Osteoblast (primary cell): ENCODE data around the gene DPEP2NB. TPM values are rescaled to one million over a fixed set of nuclear protein-coding genes. Genes with fewer than 3 reads are reported as not detected.

Experiments used
- DNase-seq: peaks from one replicate; pipeline ENCODE4 v3.0.0; 2011; ENCODE audit warnings: low spot score, mixed read lengths; ENCODE audit not compliant: insufficient read length; ENCODE audit errors: missing footprints
- H2AFZ ChIP-seq: 2 replicates; pipeline ENCODE4 v1.6.0; 2011; ENCODE audit warnings: mild to moderate bottlenecking, low read length
- H3K27ac ChIP-seq: 2 replicates; pipeline ENCODE4 v1.5.1; 2011; ENCODE audit warnings: mild to moderate bottlenecking, low read depth, low read length, moderate library complexity
- H3K27me3 ChIP-seq: 2 replicates; pipeline ENCODE4 v1.6.0; 2012; ENCODE audit warnings: mild to moderate bottlenecking, control low read depth, inconsistent platforms, low read length, moderate library complexity; ENCODE audit not compliant: insufficient read depth
- H3K36me3 ChIP-seq: 2 replicates; pipeline ENCODE4 v1.5.1; 2011; ENCODE audit warnings: mild to moderate bottlenecking, low read length, control low read depth, moderate library complexity; ENCODE audit not compliant: insufficient read depth
- H3K4me1 ChIP-seq: 2 replicates; pipeline ENCODE4 v1.5.1; 2011; ENCODE audit warnings: mild to moderate bottlenecking, low read length, control low read depth, moderate library complexity; ENCODE audit not compliant: insufficient read depth
- H3K4me2 ChIP-seq: 2 replicates; pipeline ENCODE4 v1.6.0; 2011; ENCODE audit warnings: mild to moderate bottlenecking, low read length; ENCODE audit not compliant: insufficient read depth
- H3K4me3 ChIP-seq: fragments of 200-600 bp; sonication (generic); 3 replicates; pipeline ENCODE4 v1.5.1; 2012; ENCODE audit warnings: mild to moderate bottlenecking, low read length, inconsistent platforms; ENCODE audit not compliant: insufficient read depth
- H3K79me2 ChIP-seq: 2 replicates; pipeline ENCODE4 v1.6.0; 2012; ENCODE audit warnings: mild to moderate bottlenecking, low read length, control low read depth, inconsistent platforms; ENCODE audit not compliant: insufficient read depth
- H3K9me3 ChIP-seq: 2 replicates; pipeline ENCODE4 v1.5.1; 2011; ENCODE audit warnings: low read depth, low read length, control low read depth
- H4K20me1 ChIP-seq: 2 replicates; pipeline ENCODE4 v1.6.0; 2012; ENCODE audit warnings: mild to moderate bottlenecking, low read length, control low read depth; ENCODE audit not compliant: insufficient read depth
- CTCF ChIP-seq: IDR thresholded peaks from 2 replicates; pipeline ENCODE4 v1.5.1; 2011; ENCODE audit warnings: mild to moderate bottlenecking, low read depth, low read length, moderate library complexity; ENCODE audit errors: extremely low read depth
- total RNA-seq: library from RNA; depleted of rRNA; stranded (reverse); fragments of >200 nt; gene quantifications from 2 replicates; pipeline ENCODE4 v1.2.3, GENCODE V29; 2012

Gene DPEP2NB, protein sequence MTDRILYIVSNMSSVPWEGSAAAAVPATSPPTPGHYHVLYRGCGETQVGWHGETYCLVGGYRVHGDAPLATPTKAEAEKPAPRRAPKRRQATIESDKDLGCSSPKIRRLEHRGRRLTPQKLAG
- total RNA-seq, result not detected in 2 replicates

DNA sequence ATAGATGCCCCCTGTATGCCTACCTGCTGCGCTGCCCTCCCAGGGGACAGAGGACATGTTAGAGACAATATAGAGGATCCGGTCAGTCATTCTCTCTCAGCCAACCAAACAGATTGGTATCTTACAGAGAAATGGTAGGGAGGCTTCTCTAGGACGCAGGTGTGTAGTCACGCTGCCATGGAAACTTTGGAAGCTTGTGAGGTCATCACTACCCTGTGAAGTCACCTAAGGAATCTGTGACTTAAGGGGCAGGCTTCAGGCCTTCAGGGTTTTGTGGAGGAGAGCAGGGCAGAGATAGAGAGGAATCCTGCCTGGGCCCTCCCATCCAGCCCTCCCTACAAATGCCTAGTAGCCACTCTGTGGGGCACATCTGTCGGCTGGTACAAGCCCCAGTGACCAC is at the start of gene DPEP2NB:
Gene DPEP2NB, minus strand, starts transcription at position 231 of the 400 bp plus-strand sequence. Its CDS starts 141 bp downstream, at position 90.
- DNase-seq, result no peak
- TF ChIP-seq CTCF, result no peak

GRCh38 chr16:68064791-68065365 is 49.2 kb upstream of the DPEP2NB start:
- Histone ChIP-seq H3K27me3 (no peaks in the 10 kb centered on the region), H3K4me2 (peak overlapping the region; percentile 55), H3K79me2 (no peaks in the 10 kb centered on the region), H3K9me3 (no peaks in the 10 kb centered on the region), H3K36me3 (peaks cover 21% of the 10 kb centered on the region), H3K27ac (peak overlapping the region; percentile 78), H3K4me3 (no peak overlapping the region), H3K4me1 (peaks cover 31% of the 10 kb centered on the region), H2AFZ (no peak overlapping the region), H4K20me1 (peaks cover 3% of the 10 kb centered on the region)
- DNase-seq, result peak; percentile 84
- TF ChIP-seq CTCF, result peak; percentile 89

More for the DNA sequence above, at the start of gene DPEP2NB:
- Histone ChIP-seq H3K27ac (no peak within 1 kb of the TSS), H3K4me1 (no peaks in the 10 kb centered on the region), H3K27me3 (peaks cover 5% of the 10 kb centered on the region), H2AFZ (no peak within 1 kb of the TSS), H3K4me3 (no peak within 1 kb of the TSS), H3K9me3 (no peaks in the 10 kb centered on the region), H3K4me2 (no peak within 1 kb of the TSS), H3K79me2 (no peaks in the 10 kb centered on the region), H3K36me3 (no peaks in the 10 kb centered on the region), H4K20me1 (no peaks in the 10 kb centered on the region)

GRCh38 chr16:68062910-68063393 is 47.2 kb upstream of the DPEP2NB start:
- no peak overlapping the region for H2AFZ ChIP-seq
- no peak overlapping the region for H3K4me3 ChIP-seq
- no peak for TF ChIP-seq CTCF
- no peak for DNase-seq
- H3K27me3 ChIP-seq, result no peaks in the 10 kb centered on the region
- H3K27ac ChIP-seq, result peak overlapping the region; percentile 39
- peaks cover 31% of the 10 kb centered on the region for H3K4me1 ChIP-seq
- no peak overlapping the region for H3K4me2 ChIP-seq
- peaks cover 3% of the 10 kb centered on the region for H4K20me1 ChIP-seq
- H3K79me2 ChIP-seq, result no peaks in the 10 kb centered on the region
- peaks cover 18% of the 10 kb centered on the region for H3K36me3 ChIP-seq
- H3K9me3 ChIP-seq, result no peaks in the 10 kb centered on the region

DNA sequence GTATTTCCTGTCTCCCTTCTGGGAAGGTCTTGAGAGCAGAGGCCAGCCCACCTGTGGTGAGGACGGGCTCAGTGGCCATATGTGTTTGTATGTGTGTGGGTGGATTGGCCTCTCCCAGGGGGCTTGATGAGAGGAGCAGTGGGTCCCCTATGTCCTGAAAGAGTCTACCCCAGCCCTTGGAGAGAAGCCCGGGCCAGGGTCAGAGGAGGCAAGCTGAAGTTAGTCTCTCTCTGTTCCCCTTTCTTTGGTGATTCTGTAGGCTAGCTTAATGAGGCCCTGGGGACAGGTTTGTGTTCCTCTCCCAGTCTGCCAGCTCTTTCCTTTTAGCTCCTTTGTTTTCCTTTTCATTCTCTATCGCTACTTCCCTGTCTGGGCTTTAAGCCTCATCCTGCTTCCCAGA is 45.7 kb upstream of the DPEP2NB start:
- H3K79me2 ChIP-seq, result no peaks in the 10 kb centered on the region
- H3K36me3 ChIP-seq, result peaks cover 18% of the 10 kb centered on the region
- no peaks in the 10 kb centered on the region for H3K9me3 ChIP-seq
- H3K27ac ChIP-seq, result no peak overlapping the region
- no peak overlapping the region for H3K4me2 ChIP-seq
- H2AFZ ChIP-seq, result no peak overlapping the region
- no peaks in the 10 kb centered on the region for H3K27me3 ChIP-seq
- no peak for DNase-seq
- peaks cover 3% of the 10 kb centered on the region for H4K20me1 ChIP-seq
- TF ChIP-seq CTCF, result no peak
- peaks cover 27% of the 10 kb centered on the region for H3K4me1 ChIP-seq
- H3K4me3 ChIP-seq, result no peak overlapping the region
